H1 (cell line): ENCODE results near the gene GMPR2. TPM values are rescaled to one million over a fixed set of nuclear protein-coding genes. Genes with fewer than 3 reads are reported as not detected.

ENCODE experiments used
- CTCF ChIA-PET: fragments of 300-600 bp; sonication (Branson Sonifier 250); formaldehyde crosslinking; loops from one replicate; lab custom pipeline; 2021; ENCODE audit not compliant: partially characterized antibody; lab: Charles Lee
- POLR2A ChIA-PET: fragments of 300-600 bp; sonication (Branson Sonifier 250); formaldehyde crosslinking; loops from one replicate; lab custom pipeline; 2021; ENCODE audit warnings: inconsistent platforms; ENCODE audit not compliant: partially characterized antibody; lab: Charles Lee
- DNase-seq, 2 experiments: peaks; one replicate each; pipeline versions ENCODE4 v3.0.0 to v3.0.0-alpha.2; 2010 to 2022; ENCODE audit warnings: low spot score in 2 of 2, low read depth in 1 of 2, mixed read lengths in 1 of 2
- FAIRE-seq: peaks from 2 replicates; lab custom pipeline; 2011; peaks lifted over from hg19 to GRCh38; lab: Jason Lieb, UNC
- H2AFZ ChIP-seq: 2 replicates; pipeline ENCODE4 v1.8.1; 2012; ENCODE audit warnings: low read length, inconsistent platforms
- H2AK5ac ChIP-seq: 2 replicates; pipeline ENCODE4 v1.6.1; 2013; ENCODE audit warnings: low read depth, low read length
- H2BK120ac ChIP-seq: replicated peaks from 2 replicates; pipeline ENCODE3; 2013; ENCODE audit warnings: low read depth, low read length, inconsistent platforms
- H2BK12ac ChIP-seq: 2 replicates; pipeline ENCODE4 v1.6.1; 2013; ENCODE audit warnings: low read depth, low read length
- H2BK15ac ChIP-seq: 2 replicates; pipeline ENCODE4 v1.6.1; 2013; ENCODE audit warnings: low read length
- H2BK20ac ChIP-seq: 2 replicates; pipeline ENCODE4 v1.6.1; 2013; ENCODE audit warnings: low read length
- H2BK5ac ChIP-seq: 2 replicates; pipeline ENCODE4 v1.6.1; 2013; ENCODE audit warnings: low read depth, low read length
- H3K14ac ChIP-seq: 2 replicates; pipeline ENCODE4 v1.6.1; 2013; ENCODE audit warnings: inconsistent platforms; ENCODE audit not compliant: insufficient read length
- H3K18ac ChIP-seq: 2 replicates; pipeline ENCODE4 v1.6.1; 2013; ENCODE audit warnings: low read length; ENCODE audit errors: extremely low read depth
- H3K23ac ChIP-seq: 2 replicates; pipeline ENCODE4 v1.6.1; 2013; ENCODE audit warnings: inconsistent platforms; ENCODE audit not compliant: insufficient read length
- H3K23me2 ChIP-seq: 2 replicates; pipeline ENCODE4 v1.6.1; 2013; ENCODE audit warnings: low read depth, low read length
- H3K27ac ChIP-seq: 2 replicates; pipeline ENCODE4 v1.6.1; 2011; ENCODE audit warnings: low read depth, low read length, inconsistent platforms
- H3K27me3 ChIP-seq, 4 experiments: replicated peaks in 1 of 4; 1 replicate in 1 of 4; 2 replicates in 3 of 4; pipeline versions ENCODE4 v1.6.1 to v1.8.1; 2011 to 2013; ENCODE audit warnings: low read length in 3 of 4, mild to moderate bottlenecking in 3 of 4, inconsistent platforms in 2 of 4, mixed read lengths in 2 of 4, moderate library complexity in 1 of 4; ENCODE audit not compliant: control insufficient read depth in 3 of 4, insufficient read depth in 3 of 4; ENCODE audit errors: extremely low read depth in 1 of 4
- H3K36me3 ChIP-seq, 4 experiments: 2 replicates each; pipeline versions ENCODE4 v1.6.1 to v1.8.1; 2011 to 2013; ENCODE audit warnings: mild to moderate bottlenecking in 4 of 4, low read length in 3 of 4, moderate library complexity in 2 of 4, control low read depth in 1 of 4, inconsistent platforms in 1 of 4; ENCODE audit not compliant: insufficient read depth in 4 of 4, control insufficient read depth in 2 of 4
- H3K4ac ChIP-seq: replicated peaks from 2 replicates; pipeline ENCODE3; 2013; ENCODE audit warnings: low read length, low read depth, mixed read lengths, inconsistent platforms; ENCODE audit not compliant: insufficient read length
- H3K4me1 ChIP-seq, 4 experiments: replicated peaks in 1 of 4; 1 replicate in 1 of 4; 2 replicates in 3 of 4; pipeline versions ENCODE4 v1.6.1 to v1.8.1; 2011 to 2013; ENCODE audit warnings: low read length in 3 of 4, inconsistent platforms in 2 of 4, mixed read lengths in 1 of 4; ENCODE audit not compliant: insufficient read depth in 4 of 4, control insufficient read depth in 3 of 4
- H3K4me2 ChIP-seq, 2 experiments: 2 replicates each; pipeline versions ENCODE4 v1.6.1 to v1.8.1; 2011 to 2013; ENCODE audit warnings: low read depth in 2 of 2, low read length in 2 of 2, control low read depth in 1 of 2, inconsistent platforms in 1 of 2, mild to moderate bottlenecking in 1 of 2; ENCODE audit not compliant: insufficient read depth in 1 of 2
- H3K4me3 ChIP-seq, 4 experiments: fragments of 200-600, 300-600 bp in 1 of 4; sonication (generic), shearing (Covaris generic), sonication (Bioruptor Twin) in 1 of 4; 2 replicates each; pipeline versions ENCODE4 v1.5.1 to v1.8.1; 2011 to 2016; ENCODE audit warnings: low read length in 4 of 4, low read depth in 3 of 4, control low read depth in 2 of 4, inconsistent platforms in 2 of 4, mild to moderate bottlenecking in 2 of 4, mixed read lengths in 1 of 4, moderate library complexity in 1 of 4; ENCODE audit not compliant: insufficient read depth in 2 of 4; ENCODE audit errors: extremely low read depth in 1 of 4
- H3K56ac ChIP-seq: replicated peaks from 2 replicates; pipeline ENCODE3; 2013; ENCODE audit warnings: low read depth, mild to moderate bottlenecking, mixed read lengths, low read length, inconsistent platforms; ENCODE audit not compliant: insufficient read length
- H3K79me1 ChIP-seq: 2 replicates; pipeline ENCODE4 v1.6.1; 2013; ENCODE audit warnings: low read depth, low read length, control low read depth
- H3K79me2 ChIP-seq, 2 experiments: 2 replicates each; pipeline versions ENCODE4 v1.6.1 to v1.8.1; 2012 to 2013; ENCODE audit warnings: low read length in 2 of 2, mild to moderate bottlenecking in 2 of 2, inconsistent platforms in 1 of 2; ENCODE audit not compliant: insufficient read depth in 2 of 2, control insufficient read depth in 1 of 2
- H3K9ac ChIP-seq, 4 experiments: replicated peaks in 1 of 4; 1 replicate in 1 of 4; 2 replicates in 3 of 4; pipeline versions ENCODE4 v1.6.1 to v1.8.1; 2011 to 2013; ENCODE audit warnings: low read depth in 3 of 4, low read length in 3 of 4, control low read depth in 2 of 4, mild to moderate bottlenecking in 2 of 4, moderate library complexity in 2 of 4, inconsistent platforms in 1 of 4; ENCODE audit errors: extremely low read depth in 1 of 4
- H3K9me3 ChIP-seq, 2 experiments: 2 replicates each; pipeline versions ENCODE4 v1.6.1 to v1.8.1; 2012 to 2013; ENCODE audit warnings: mild to moderate bottlenecking in 2 of 2, moderate library complexity in 2 of 2, control low read depth in 1 of 2, inconsistent platforms in 1 of 2, low read depth in 1 of 2, low read length in 1 of 2, mixed read lengths in 1 of 2; ENCODE audit not compliant: insufficient read depth in 2 of 2
- H4K20me1 ChIP-seq, 2 experiments: replicated peaks in 1 of 2; 2 replicates each; pipeline versions ENCODE3 to v1.8.1; 2011 to 2013; ENCODE audit warnings: inconsistent platforms in 2 of 2, low read length in 2 of 2, mild to moderate bottlenecking in 1 of 2; ENCODE audit not compliant: insufficient read depth in 2 of 2, control insufficient read depth in 1 of 2
- H4K5ac ChIP-seq: 2 replicates; pipeline ENCODE4 v1.6.1; 2013; ENCODE audit warnings: low read length, low read depth, mixed read lengths, inconsistent platforms; ENCODE audit not compliant: insufficient read length
- H4K8ac ChIP-seq: 2 replicates; pipeline ENCODE4 v1.8.0; 2013; ENCODE audit warnings: mild to moderate bottlenecking, moderate library complexity, low read length, inconsistent platforms; ENCODE audit not compliant: insufficient read depth; ENCODE audit errors: extremely low read depth
- H4K91ac ChIP-seq: replicated peaks from 2 replicates; pipeline ENCODE3; 2013; ENCODE audit warnings: low read length, mixed read lengths, inconsistent platforms; ENCODE audit not compliant: insufficient read length
- ASH2L ChIP-seq: fragments of 200-600, 300-600 bp; sonication (generic); IDR thresholded peaks from one replicate; pipeline ENCODE4 v1.7.1; 2017; ENCODE audit warnings: low read length
- CHD1 ChIP-seq: IDR thresholded peaks from 2 replicates; pipeline ENCODE4 v1.6.1; 2012; ENCODE audit warnings: low read depth, low read length, improper control_type of control experiment
- EGR1 ChIP-seq: IDR thresholded peaks from 2 replicates; pipeline ENCODE4 v1.6.1; 2011; ENCODE audit warnings: low read depth, low read length, borderline replicate concordance
- HDAC2 ChIP-seq, 2 experiments: fragments of 300-600 bp in 1 of 2; sonication (generic) in 1 of 2; IDR thresholded peaks; 2 replicates each; pipeline ENCODE4 v1.6.1; 2011 to 2012; ENCODE audit warnings: low read depth in 2 of 2, low read length in 2 of 2, mild to moderate bottlenecking in 2 of 2, moderate library complexity in 2 of 2, borderline replicate concordance in 1 of 2, inconsistent platforms in 1 of 2
- JUN ChIP-seq: IDR thresholded peaks from 2 replicates; pipeline ENCODE4 v1.6.1; 2011; ENCODE audit warnings: low read depth, mild to moderate bottlenecking, improper control_type of control experiment, low read length
- KDM1A ChIP-seq: fragments of 200-600, 300-600 bp; sonication (generic); IDR thresholded peaks from 2 replicates; pipeline ENCODE4 v1.7.1; 2016; ENCODE audit warnings: mild to moderate bottlenecking, low read length, borderline replicate concordance
- NANOG ChIP-seq: IDR thresholded peaks from 2 replicates; pipeline ENCODE4 v1.6.1; 2011; ENCODE audit warnings: low read length, low read depth, mild to moderate bottlenecking, inconsistent platforms; ENCODE audit not compliant: insufficient read depth, poor library complexity, severe bottlenecking
- NRF1 ChIP-seq: IDR thresholded peaks from 2 replicates; pipeline ENCODE4 v1.6.1; 2011; ENCODE audit warnings: mild to moderate bottlenecking, low read depth, low read length, improper control_type of control experiment
- RAD21 ChIP-seq, 2 experiments: IDR thresholded peaks in 1 of 2; conservative IDR thresholded peaks in 1 of 2; 2 replicates each; pipeline ENCODE4 v1.6.1; 2011; ENCODE audit warnings: low read depth in 2 of 2, low read length in 2 of 2, improper control_type of control experiment in 1 of 2, inconsistent platforms in 1 of 2, mild to moderate bottlenecking in 1 of 2, moderate library complexity in 1 of 2
- SUZ12 ChIP-seq: fragments of 200-600 bp; sonication (generic); IDR thresholded peaks from 2 replicates; pipeline ENCODE4 v1.6.1; 2012; ENCODE audit warnings: mild to moderate bottlenecking, inconsistent platforms, low read length, moderate library complexity, mixed read lengths
- TCF12 ChIP-seq: IDR thresholded peaks from 2 replicates; pipeline ENCODE4 v1.6.1; 2011; ENCODE audit warnings: low read depth, mild to moderate bottlenecking, low read length
- WGBS, 2 experiments: shearing (Covaris generic) in 1 of 2; methylation state at CpG; one replicate each; pipeline versions ENCODE4 v1.1.6 to v1.1.7; 2013 to 2015; ENCODE audit warnings: low lambda C conversion rate in 2 of 2, mixed read lengths in 2 of 2, inconsistent platforms in 1 of 2, low coverage in 1 of 2, missing lambda C conversion rate in 1 of 2; ENCODE audit not compliant: insufficient replicate concordance in 2 of 2, insufficient coverage in 1 of 2, insufficient read length in 1 of 2; ENCODE audit errors: extremely low coverage in 1 of 2, missing lambda C conversion rate in 1 of 2; 5-methylcytosine and 5-hydroxymethylcytosine counted together
- polyA plus RNA-seq, 7 experiments: library from polyadenylated mRNA; depleted of rRNA in 3 of 7; stranded (reverse) in 5 of 7; unstranded in 2 of 7; fragments of >200 nt in 5 of 7; fragments of 200-250 nt in 2 of 7; gene quantifications; 1 replicate in 5 of 7; 2 replicates in 1 of 7; 4 replicates in 1 of 7; pipeline versions ENCODE4 v1.2.1 to v1.2.3, GENCODE V29; 2011 to 2013; ENCODE audit warnings: missing spikeins in 2 of 7, mixed read lengths in 2 of 7
- total RNA-seq: library from RNA; stranded (reverse); fragmentation: NEBNext Ultra II Directional; extraction: Animal tissue kit (Norgen Biotek cat#: 25700); gene quantifications from 2 replicates; pipeline ENCODE4 v1.2.1, GENCODE V29; 2021

GMPR2 gene
- total and polyA plus RNA-seq, 2 of the 8 experiments (the other 6 are each of a cell fraction or from before 2014, with no cell fraction given), result 61.6 to 85.3 TPM

DNA sequence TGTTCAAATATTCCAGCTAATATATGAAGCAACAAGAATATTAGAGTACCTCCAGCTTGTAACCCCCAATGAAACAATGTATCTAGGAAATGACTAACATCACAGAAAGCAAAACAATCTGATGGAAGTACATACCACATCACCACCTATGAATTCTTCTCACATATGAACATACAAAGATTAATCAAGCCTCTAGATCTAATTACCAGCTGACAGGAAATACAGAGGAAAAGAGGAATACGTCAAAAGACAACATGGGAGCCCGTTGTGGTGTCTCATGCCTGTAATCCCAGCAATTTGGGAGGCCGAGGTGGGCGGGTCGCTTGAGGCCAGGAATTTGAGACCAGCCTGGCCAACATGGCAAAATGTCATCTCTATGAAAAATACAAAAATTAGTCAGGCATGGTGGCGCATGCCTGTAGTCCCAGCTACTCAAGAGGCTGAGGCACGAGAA lies 8.1 kb upstream of the GMPR2 start:
- 87% methylated on average over 7 of the region's 7 CpGs; no CpG with 5 or more reads in 1 of the 2 experiments for WGBS, 2 experiments
- Histone ChIP-seq H2AFZ (no peak overlapping the region), H2BK120ac (no peak overlapping the region), H3K4me2 (no peak overlapping the region), H2BK20ac (no peak overlapping the region), H3K27me3 (no peaks in the 10 kb centered on the region)
- no peak for DNase-seq
- TF ChIP-seq CHD1 (no peak), JUN (no peak), EGR1 (no peak), ASH2L (no peak), TCF12 (no peak), HDAC2 (IDR thresholded peaks at IDR 0.05; ENCODE audit: borderline replicate concordance in 1 of 2, low read depth in 2 of 2, low read length in 2 of 2) (no peak), NRF1 (no peak), RAD21 (IDR thresholded peaks at IDR 0.05 in 1 of 2, conservative IDR thresholded peaks at IDR 0.05 in 1 of 2; ENCODE audit: low read depth in 2 of 2, low read length in 2 of 2) (no peak), KDM1A (no peak), NANOG (no peak), SUZ12 (no peak)
- TF ChIP-seq, all 59 proteins: peak for 0
- H3K27ac ChIP-seq, result no peak overlapping the region
- H4K91ac ChIP-seq, result no peak overlapping the region
- POLR2A ChIA-PET, result interaction anchor here (0.7 to 2.0 kb wide), 5 partner anchors 9 to 17 kb away, joined by 3 to 7 read pairs (median 5); partner anchors contain the start of genes CHMP4A and MDP1
- H3K9me3 ChIP-seq, result no peaks in the 10 kb centered on the region
- peaks cover 1 to 2% of the 10 kb centered on the region in 2 experiments for H4K20me1 ChIP-seq
- H4K8ac ChIP-seq, result no peak overlapping the region
- H2BK12ac ChIP-seq, result no peak overlapping the region
- H2AK5ac ChIP-seq, result no peak overlapping the region
- H3K36me3 ChIP-seq, result peaks cover 0 to 8% (median 0%) of the 10 kb centered on the region in 4 experiments; a peak in 1 of 8 replicates
- no peak overlapping the region for H3K4me3 ChIP-seq
- no peak for FAIRE-seq
- no peaks in the 10 kb centered on the region; the same call in 1 of the 2 replicates for H3K79me1 ChIP-seq
- no peak overlapping the region for H2BK5ac ChIP-seq
- H3K14ac ChIP-seq, result no peak overlapping the region
- H3K4me1 ChIP-seq, result no peaks in the 10 kb centered on the region
- no peaks in the 10 kb centered on the region for H3K23me2 ChIP-seq
- H3K18ac ChIP-seq, result no peak overlapping the region
- H4K5ac ChIP-seq, result no peak overlapping the region
- no peak overlapping the region for H3K4ac ChIP-seq
- peaks cover 0 to 71% of the 10 kb centered on the region in 2 experiments; a peak in 2 of 4 replicates for H3K79me2 ChIP-seq
- H3K9ac ChIP-seq, result no peak overlapping the region
- CTCF ChIA-PET, result interaction anchor here (0.8 to 1.4 kb wide), 3 partner anchors 9 to 515 kb away, joined by 3 read pairs; partner anchors contain the start of gene MDP1
- no peak overlapping the region for H3K56ac ChIP-seq
- no peak overlapping the region for H2BK15ac ChIP-seq
- H3K23ac ChIP-seq, result no peak overlapping the region
